ENCODE results near the gene AK1.

DNA sequence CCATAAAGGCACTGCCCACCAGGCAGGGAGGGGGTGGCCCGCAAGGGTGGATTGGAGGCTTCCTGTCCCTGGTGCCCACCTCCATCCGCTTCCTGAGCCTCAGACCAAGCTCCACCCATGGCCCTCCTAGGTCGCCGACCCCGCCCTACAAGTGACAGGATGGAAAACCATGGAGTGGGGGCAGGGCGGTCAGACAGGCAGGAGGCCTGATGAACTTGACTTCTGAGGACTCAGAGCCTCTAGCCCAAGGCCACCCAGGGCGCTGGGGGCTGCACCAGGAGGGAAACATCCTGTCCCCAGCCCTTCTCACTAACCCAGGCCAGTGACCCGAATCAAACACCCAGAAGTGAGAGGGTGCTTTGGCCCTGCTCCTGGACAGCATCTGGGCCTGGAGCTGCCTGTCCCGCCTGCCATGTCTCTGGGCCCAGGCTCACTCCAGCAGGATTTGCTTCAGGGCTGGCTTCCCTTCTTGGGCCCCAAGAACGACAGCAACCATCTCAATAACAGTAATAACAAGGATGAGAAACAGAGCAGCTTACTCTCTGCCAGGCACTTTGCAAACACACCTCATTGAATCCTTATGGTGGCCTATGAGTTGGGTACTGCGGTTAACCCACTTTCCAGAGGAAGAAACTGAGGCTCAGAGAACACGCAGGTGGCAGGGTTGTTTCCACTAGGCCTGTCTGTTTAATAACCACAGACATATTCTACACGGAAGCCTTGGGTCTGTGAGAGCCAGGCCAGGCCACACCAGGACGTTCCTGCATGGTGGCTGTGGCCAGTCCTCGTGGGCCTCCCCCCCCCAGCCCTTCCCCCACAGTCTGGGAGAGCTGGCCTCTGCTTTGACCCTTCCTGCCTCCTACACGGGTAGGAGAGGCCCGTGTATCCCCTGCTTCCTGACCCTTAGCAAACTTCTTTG lies 26.3 kb upstream of the AK1 start:
- TF ChIP-seq, protein P1, sequence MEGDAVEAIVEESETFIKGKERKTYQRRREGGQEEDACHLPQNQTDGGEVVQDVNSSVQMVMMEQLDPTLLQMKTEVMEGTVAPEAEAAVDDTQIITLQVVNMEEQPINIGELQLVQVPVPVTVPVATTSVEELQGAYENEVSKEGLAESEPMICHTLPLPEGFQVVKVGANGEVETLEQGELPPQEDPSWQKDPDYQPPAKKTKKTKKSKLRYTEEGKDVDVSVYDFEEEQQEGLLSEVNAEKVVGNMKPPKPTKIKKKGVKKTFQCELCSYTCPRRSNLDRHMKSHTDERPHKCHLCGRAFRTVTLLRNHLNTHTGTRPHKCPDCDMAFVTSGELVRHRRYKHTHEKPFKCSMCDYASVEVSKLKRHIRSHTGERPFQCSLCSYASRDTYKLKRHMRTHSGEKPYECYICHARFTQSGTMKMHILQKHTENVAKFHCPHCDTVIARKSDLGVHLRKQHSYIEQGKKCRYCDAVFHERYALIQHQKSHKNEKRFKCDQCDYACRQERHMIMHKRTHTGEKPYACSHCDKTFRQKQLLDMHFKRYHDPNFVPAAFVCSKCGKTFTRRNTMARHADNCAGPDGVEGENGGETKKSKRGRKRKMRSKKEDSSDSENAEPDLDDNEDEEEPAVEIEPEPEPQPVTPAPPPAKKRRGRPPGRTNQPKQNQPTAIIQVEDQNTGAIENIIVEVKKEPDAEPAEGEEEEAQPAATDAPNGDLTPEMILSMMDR (IDR thresholded peaks at IDR 0.05; ENCODE audit: low read length), result no peak
- no peak for TF ChIP-seq EZH2 (IDR thresholded peaks at IDR 0.05; ENCODE audit: borderline replicate concordance, low read length)

All from OCI-LY1 (cell line).